ENCODE data around the gene ZNF189.

The ZNF189 gene

DNA sequence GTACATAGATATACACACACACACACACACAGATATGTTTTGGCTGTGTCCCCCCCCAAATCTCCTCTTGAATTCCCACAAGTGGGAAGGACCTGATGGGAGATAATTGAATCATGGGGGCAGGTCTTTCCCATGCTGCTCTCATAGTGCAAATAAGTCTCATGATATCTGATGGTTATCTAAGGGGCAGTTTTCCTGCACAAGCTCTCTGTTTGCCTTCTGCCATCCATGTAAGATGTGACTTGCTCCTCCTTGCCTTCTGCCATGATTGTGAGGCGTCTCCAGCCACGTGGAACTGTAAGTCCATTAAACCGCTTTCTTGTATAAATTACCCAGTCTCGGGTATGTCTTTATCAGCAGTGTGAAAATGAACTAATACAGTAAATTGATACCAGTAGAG, 52.8 kb downstream of the ZNF189 start:
- Histone ChIP-seq H3K27me3 (ENCODE audit: control insufficient read depth, insufficient read depth, low read length) (no peaks in the 10 kb centered on the region), H3K4me1 (ENCODE audit: control insufficient read depth, insufficient read depth, low read length) (peaks cover 4% of the 10 kb centered on the region; the same call in 1 of the 2 replicates), H3K4me3 (ENCODE audit: low read depth, low read length) (no peak overlapping the region), H3K9ac (ENCODE audit: low read depth, low read length) (no peak overlapping the region), H3K36me3 (ENCODE audit: control insufficient read depth, insufficient read depth, low read length) (no peaks in the 10 kb centered on the region), H3K9me3 (ENCODE audit: control insufficient read depth, insufficient read depth, low read length) (no peaks in the 10 kb centered on the region), H3K27ac (ENCODE audit: low read depth, low read length) (no peak overlapping the region)

DNA sequence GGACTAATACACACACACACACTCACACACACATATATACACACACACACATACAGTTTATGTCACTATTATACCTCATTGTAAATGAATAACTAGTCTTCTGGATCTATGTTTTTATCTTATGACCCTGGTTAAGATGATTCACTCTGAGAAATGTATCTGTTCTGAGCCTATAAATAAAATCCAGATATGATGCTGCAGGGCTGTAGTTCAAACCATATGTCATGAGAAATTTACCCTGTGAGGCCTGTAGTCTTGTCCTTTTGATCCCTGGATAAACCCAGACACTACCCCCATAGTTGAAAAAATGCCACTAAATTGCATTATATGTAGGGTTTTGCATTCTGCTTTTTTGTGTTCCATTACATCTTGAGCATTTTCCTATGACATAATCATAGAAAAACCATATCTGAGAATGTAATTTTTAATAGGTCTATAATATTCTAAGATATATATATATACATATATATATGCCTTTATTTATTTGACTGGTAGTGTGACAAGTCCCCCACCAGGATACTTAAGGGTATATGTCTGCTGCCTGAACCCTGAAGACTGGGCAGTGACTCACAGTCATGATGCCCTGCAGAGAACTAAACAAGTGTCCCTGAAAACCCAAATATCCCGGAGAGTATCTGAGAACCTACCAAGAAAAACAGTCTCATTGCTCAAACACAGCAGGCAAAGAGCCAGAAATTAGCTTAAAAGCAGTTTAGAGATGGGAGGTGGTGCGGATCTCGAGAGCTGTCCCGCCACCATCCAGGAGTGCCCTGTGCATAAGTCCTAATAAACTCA, 55.3 kb downstream of the ZNF189 start:
- H3K36me3 ChIP-seq (ENCODE audit: control insufficient read depth, insufficient read depth, low read length) = no peaks in the 10 kb centered on the region
- no peak overlapping the region for H3K9ac ChIP-seq (ENCODE audit: low read depth, low read length)
- no peak overlapping the region for H3K4me3 ChIP-seq (ENCODE audit: low read depth, low read length)
- H3K4me1 ChIP-seq (ENCODE audit: control insufficient read depth, insufficient read depth, low read length) = peaks cover 19% of the 10 kb centered on the region
- H3K27me3 ChIP-seq (ENCODE audit: control insufficient read depth, insufficient read depth, low read length) = no peaks in the 10 kb centered on the region
- H3K9me3 ChIP-seq (ENCODE audit: control insufficient read depth, insufficient read depth, low read length) = no peaks in the 10 kb centered on the region
- H3K27ac ChIP-seq (ENCODE audit: low read depth, low read length) = no peak overlapping the region

DNA sequence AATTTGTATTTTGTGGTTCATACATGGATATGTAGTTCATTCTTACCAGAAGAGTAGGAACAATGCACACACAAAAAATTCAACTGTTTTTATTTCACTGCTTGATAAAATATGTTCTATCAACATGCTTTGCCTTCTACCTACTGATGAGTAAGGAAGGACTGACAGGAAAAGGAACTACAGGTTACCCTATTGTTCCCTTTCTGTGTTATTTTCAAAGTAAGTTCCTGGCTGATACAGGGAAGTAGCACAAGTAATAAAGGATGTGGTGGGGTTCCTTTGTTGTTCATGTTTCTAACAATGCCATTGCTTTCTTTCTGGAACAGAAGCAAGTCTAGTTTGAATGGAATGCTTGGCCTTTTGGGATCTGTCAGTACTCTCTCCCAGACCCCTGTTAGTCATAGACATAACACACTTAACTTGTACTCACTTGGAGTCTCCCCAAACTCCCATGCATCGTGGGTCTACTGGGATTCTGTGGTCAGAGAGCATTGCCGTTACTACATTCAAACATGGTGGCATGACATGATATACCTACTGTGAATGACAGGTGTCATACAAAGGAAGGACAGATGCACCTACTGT, 57.1 kb downstream of the ZNF189 start:
- Histone ChIP-seq H3K4me3 (ENCODE audit: low read depth, low read length) (no peak overlapping the region), H3K36me3 (ENCODE audit: control insufficient read depth, insufficient read depth, low read length) (no peaks in the 10 kb centered on the region), H3K4me1 (ENCODE audit: control insufficient read depth, insufficient read depth, low read length) (peaks cover 22% of the 10 kb centered on the region), H3K9ac (ENCODE audit: low read depth, low read length) (no peak overlapping the region), H3K27me3 (ENCODE audit: control insufficient read depth, insufficient read depth, low read length) (no peaks in the 10 kb centered on the region), H3K27ac (ENCODE audit: low read depth, low read length) (no peak overlapping the region), H3K9me3 (ENCODE audit: control insufficient read depth, insufficient read depth, low read length) (no peaks in the 10 kb centered on the region)

DNA sequence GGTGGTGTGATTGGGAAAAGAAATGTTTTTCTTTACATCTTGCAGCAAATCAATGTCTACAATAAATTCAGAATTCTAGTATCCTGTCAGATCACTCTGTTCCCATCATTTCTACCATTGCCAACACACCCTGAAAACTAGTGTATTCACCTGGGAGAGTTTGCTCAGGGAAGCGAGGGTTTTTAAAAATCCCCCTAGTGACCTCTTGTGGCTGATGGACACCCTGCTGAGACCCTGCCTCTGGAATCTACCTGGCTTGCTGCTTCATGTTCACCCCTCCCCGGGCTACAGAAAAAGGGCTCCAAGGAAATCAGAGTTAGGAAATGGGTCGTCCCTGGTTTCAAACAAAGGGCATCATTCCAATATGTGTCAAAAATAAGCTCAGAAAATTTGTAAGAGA, 58.4 kb downstream of the ZNF189 start:
- H3K4me3 ChIP-seq (ENCODE audit: low read depth, low read length) = no peak overlapping the region

DNA sequence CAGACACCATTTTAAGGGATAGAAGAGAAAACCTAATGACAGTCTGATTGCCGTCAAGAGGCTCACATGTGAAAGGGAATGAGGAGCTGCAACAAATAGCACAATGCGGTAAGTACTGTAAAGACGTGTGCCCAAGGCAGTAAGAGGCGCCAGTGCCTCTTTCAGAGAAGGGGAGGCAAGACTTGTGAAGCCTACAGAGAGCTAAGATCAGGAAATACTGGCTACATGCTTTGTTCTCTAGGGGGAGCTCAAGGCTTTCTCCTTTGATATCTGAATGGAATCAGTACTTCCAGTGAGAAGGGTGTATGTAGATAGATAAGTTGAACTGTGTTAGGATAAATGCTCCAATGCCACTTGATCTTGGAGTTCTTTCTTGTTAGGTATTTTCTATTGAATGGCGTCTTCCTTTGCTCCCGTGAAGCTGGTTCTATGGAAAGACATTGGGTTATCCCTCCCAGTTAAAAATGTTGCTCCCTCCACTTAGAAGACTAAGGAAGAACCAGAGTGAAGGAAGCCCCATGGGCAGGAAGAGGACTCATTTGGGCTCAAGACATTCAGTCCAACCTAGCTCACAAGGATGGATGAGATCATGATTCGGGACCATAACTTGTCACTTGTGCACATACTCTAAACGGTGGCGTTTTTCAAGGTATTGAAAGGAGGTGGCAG, 60.4 kb downstream of the ZNF189 start:
- no peaks in the 10 kb centered on the region for H3K27me3 ChIP-seq (ENCODE audit: control insufficient read depth, insufficient read depth, low read length)
- no peaks in the 10 kb centered on the region for H3K36me3 ChIP-seq (ENCODE audit: control insufficient read depth, insufficient read depth, low read length)
- H3K9ac ChIP-seq (ENCODE audit: low read depth, low read length) = no peak overlapping the region
- no peaks in the 10 kb centered on the region for H3K9me3 ChIP-seq (ENCODE audit: control insufficient read depth, insufficient read depth, low read length)
- no peak overlapping the region for H3K27ac ChIP-seq (ENCODE audit: low read depth, low read length)
- no peak overlapping the region for H3K4me3 ChIP-seq (ENCODE audit: low read depth, low read length)
- H3K4me1 ChIP-seq (ENCODE audit: control insufficient read depth, insufficient read depth, low read length) = peaks cover 42% of the 10 kb centered on the region

More for the DNA sequence above, 58.4 kb downstream of the ZNF189 start:
- Histone ChIP-seq H3K36me3 (ENCODE audit: control insufficient read depth, insufficient read depth, low read length) (no peaks in the 10 kb centered on the region), H3K27ac (ENCODE audit: low read depth, low read length) (no peak overlapping the region), H3K9me3 (ENCODE audit: control insufficient read depth, insufficient read depth, low read length) (no peaks in the 10 kb centered on the region), H3K9ac (ENCODE audit: low read depth, low read length) (no peak overlapping the region), H3K27me3 (ENCODE audit: control insufficient read depth, insufficient read depth, low read length) (no peaks in the 10 kb centered on the region), H3K4me1 (ENCODE audit: control insufficient read depth, insufficient read depth, low read length) (peaks cover 25% of the 10 kb centered on the region)
